PC-9 (cell line): ENCODE measurements around the gene MYO18B. TPM values are rescaled to one million over a fixed set of nuclear protein-coding genes. Genes with fewer than 3 reads are reported as not detected.

Experiments used
- BruUV-seq: library from RNA; stranded (reverse); fragments of 400-500 nt; replicated peaks from 2 replicates; lab custom pipeline; 2021; lab: Mats Ljungman, UMichigan
- CTCF ChIA-PET: fragments of 300-600 bp; sonication (Branson Sonifier 250); formaldehyde crosslinking; loops from one replicate; lab custom pipeline; 2022; ENCODE audit warnings: antibody characterized with exemption; lab: Charles Lee
- POLR2A ChIA-PET: fragments of 300-600 bp; sonication (Branson Sonifier 250); formaldehyde crosslinking; loops from one replicate; lab custom pipeline; 2022; ENCODE audit warnings: antibody characterized with exemption; ENCODE audit not compliant: unreplicated experiment; lab: Charles Lee
- DNase-seq, 2 experiments: peaks; one replicate each; pipeline versions ENCODE4 v3.0.0 to v3.0.0-alpha.2; 2015 to 2022; ENCODE audit warnings: mixed read lengths in 1 of 2
- H2AFZ ChIP-seq: fragments of 200-600 bp; sonication (generic); 2 replicates; pipeline ENCODE4 v1.8.1; 2017; ENCODE audit warnings: antibody characterized with exemption
- H3F3A ChIP-seq: fragments of 200-600 bp; sonication (generic); 2 replicates; pipeline ENCODE4 v1.8.1; 2017; ENCODE audit warnings: antibody characterized with exemption, mild to moderate bottlenecking, low read depth; ENCODE audit not compliant: insufficient read depth
- H3K27ac ChIP-seq: fragments of 200-600 bp; sonication (generic); 2 replicates; pipeline ENCODE4 v1.6.1; 2016; ENCODE audit warnings: mixed run types
- H3K27me3 ChIP-seq: fragments of 200-600 bp; sonication (generic); 2 replicates; pipeline ENCODE4 v1.6.1; 2016; ENCODE audit warnings: low read depth, mixed run types; ENCODE audit not compliant: insufficient read depth
- H3K36me3 ChIP-seq: fragments of 200-600 bp; sonication (generic); 2 replicates; pipeline ENCODE4 v1.6.1; 2016; ENCODE audit warnings: low read depth, mixed run types
- H3K4me1 ChIP-seq: fragments of 200-600 bp; sonication (generic); replicated peaks from 2 replicates; pipeline ENCODE4 v1.6.1; 2016; ENCODE audit warnings: mixed run types; ENCODE audit not compliant: insufficient read depth
- H3K4me2 ChIP-seq: fragments of 200-600 bp; sonication (generic); 2 replicates; pipeline ENCODE4 v1.6.1; 2017; ENCODE audit warnings: mixed run types
- H3K4me3 ChIP-seq: fragments of 200-600 bp; sonication (generic); 2 replicates; pipeline ENCODE4 v1.6.1; 2016; ENCODE audit warnings: mixed run types
- H3K79me2 ChIP-seq: fragments of 200-600 bp; sonication (generic); 2 replicates; pipeline ENCODE4 v1.6.1; 2017; ENCODE audit warnings: low read depth, mixed run types
- H3K9me2 ChIP-seq: fragments of 200-600 bp; sonication (generic); 2 replicates; pipeline ENCODE4 v1.8.1; 2017; ENCODE audit warnings: mild to moderate bottlenecking; ENCODE audit not compliant: insufficient read depth
- H3K9me3 ChIP-seq: fragments of 200-600 bp; sonication (generic); 2 replicates; pipeline ENCODE4 v1.8.1; 2016; ENCODE audit warnings: low read depth; ENCODE audit not compliant: insufficient read depth
- H4K20me1 ChIP-seq: fragments of 200-600 bp; sonication (generic); 2 replicates; pipeline ENCODE4 v1.8.1; 2017; ENCODE audit not compliant: insufficient read depth
- CTCF ChIP-seq: fragments of 200-600 bp; sonication (generic); conservative IDR thresholded peaks from 2 replicates; pipeline ENCODE4 v1.6.1; 2017; ENCODE audit warnings: mixed run types, antibody characterized with exemption, mild to moderate bottlenecking, moderate library complexity
- EZH2 ChIP-seq: fragments of 200-600 bp; sonication (generic); IDR thresholded peaks from 2 replicates; pipeline ENCODE4 v1.8.0; 2017; ENCODE audit warnings: antibody characterized with exemption, low read depth
- intact Hi-C: fragments of 100-400 bp; cut with micrococcal nuclease; formaldehyde crosslinking; loops from one replicate; pipeline ENCODE4 v1.10.0; 2022; ENCODE audit not compliant: unreplicated experiment
- total RNA-seq: library from RNA; stranded (reverse); gene quantifications from 2 replicates; pipeline ENCODE4 v1.2.3, GENCODE V29; 2021

Gene MYO18B
- total RNA-seq, 1 experiment from 2014 or later, result not detected

- H3K27ac ChIP-seq, result no peak overlapping the region
- H3K4me1 ChIP-seq, result no peaks in the 10 kb centered on the region
- DNase-seq, result no peak
- no TSS peak for BruUV-seq
- H3K27me3 ChIP-seq, result peaks cover 6% of the 10 kb centered on the region; the same call in 1 of the 2 replicates
- no peaks in the 10 kb centered on the region for H3F3A ChIP-seq
- H2AFZ ChIP-seq, result no peak overlapping the region
- no peaks in the 10 kb centered on the region for H3K36me3 ChIP-seq
- H3K79me2 ChIP-seq, result no peaks in the 10 kb centered on the region
- intact Hi-C loops, result no loop called here
- H3K9me2 ChIP-seq, result no peaks in the 10 kb centered on the region
- no peaks in the 10 kb centered on the region for H4K20me1 ChIP-seq
- no peaks in the 10 kb centered on the region for H3K9me3 ChIP-seq
- ChIA-PET CTCF (no interaction called here), POLR2A (no interaction called here)
- H3K4me2 ChIP-seq, result no peak overlapping the region
- no peak overlapping the region for H3K4me3 ChIP-seq
- TF ChIP-seq CTCF, result no peak
- TF ChIP-seq EZH2, result no peak
Observed at GRCh38 chr22:25739659-25740344, 2.2 kb upstream of the MYO18B start.

GRCh38 chr22:25742918-25743708, 1.1 kb downstream of the MYO18B start:
- intact Hi-C loops, result no loop called here

More at GRCh38 chr22:25742918-25743708, 1.1 kb downstream of the MYO18B start:
- Histone ChIP-seq H3K27me3 (0 out of 2 replicates have a peak, but pooled peaks cover 3% of the 10 kb centered on the region), H3K9me3 (no peaks in the 10 kb centered on the region), H3K4me3 (no peak overlapping the region), H3K36me3 (no peaks in the 10 kb centered on the region), H3F3A (peaks cover 8% of the 10 kb centered on the region; the same call in 1 of the 2 replicates), H3K27ac (no peak overlapping the region), H2AFZ (no peak overlapping the region), H4K20me1 (no peaks in the 10 kb centered on the region), H3K79me2 (no peaks in the 10 kb centered on the region), H3K4me2 (no peak overlapping the region), H3K9me2 (no peaks in the 10 kb centered on the region), H3K4me1 (peaks cover 13% of the 10 kb centered on the region)
- ChIA-PET POLR2A (no interaction called here), CTCF (no interaction called here)
- no TSS peak for BruUV-seq
- DNase-seq, result no peak
- TF ChIP-seq EZH2 (no peak), CTCF (no peak)
